GM18909 (cell line): ENCODE measurements around the gene P2RY2.
"Not testable (repeated sequence)": the region's sequence is repeated elsewhere in the genome, so short reads cannot be mapped to it uniquely, and the experiment has no call there.

Source experiments
- ATAC-seq: cut with Tn5 transposase; IDR thresholded peaks from one replicate; pipeline ENCODE4 v1.9.1; 2021; ENCODE audit warnings: mild to moderate bottlenecking; ENCODE audit not compliant: unreplicated experiment, poor library complexity

P2RY2 gene

GRCh38 chr11:73225001-73225686, 7.1 kb downstream of the P2RY2 start:
- no peak for ATAC-seq

- ATAC-seq: no peak
Observed at GRCh38 chr11:73225851-73226250, 7.8 kb downstream of the P2RY2 start.

GRCh38 chr11:73226297-73227006, 8.4 kb downstream of the P2RY2 start:
- no peak for ATAC-seq

DNA sequence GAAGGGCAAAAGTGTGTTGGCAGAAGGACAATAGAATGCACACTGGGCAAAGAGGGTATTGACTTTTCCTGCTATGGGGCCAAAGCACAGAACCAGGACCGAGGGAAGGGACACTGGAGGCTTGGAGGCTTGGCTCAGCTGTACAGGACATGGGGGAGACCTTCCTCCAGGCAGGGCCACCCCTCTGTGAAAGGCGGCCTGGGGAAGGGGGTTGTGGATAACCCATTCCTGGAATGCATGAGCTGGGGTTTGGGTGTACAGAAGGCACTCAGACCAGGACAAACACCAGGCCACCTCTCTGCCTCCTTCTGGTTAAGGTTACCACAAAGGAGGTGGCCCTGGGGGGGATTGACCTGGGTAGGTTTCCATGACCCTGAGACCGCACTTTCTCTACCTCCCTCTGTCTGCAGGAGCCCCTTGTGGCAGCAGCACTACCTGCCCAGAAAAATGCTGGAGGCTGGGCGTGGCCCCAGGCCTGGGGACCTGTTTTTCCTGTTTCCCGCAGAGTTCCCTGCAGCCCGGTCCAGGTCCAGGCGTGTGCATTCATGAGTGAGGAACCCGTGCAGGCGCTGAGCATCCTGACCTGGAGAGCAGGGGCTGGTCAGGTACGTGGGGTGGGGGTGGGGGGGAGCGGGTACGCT, 9.6 kb downstream of the P2RY2 start:
- no peak for ATAC-seq

GRCh38 chr11:73228268-73229134, 10.4 kb downstream of the P2RY2 start:
- ATAC-seq: no peak

DNA sequence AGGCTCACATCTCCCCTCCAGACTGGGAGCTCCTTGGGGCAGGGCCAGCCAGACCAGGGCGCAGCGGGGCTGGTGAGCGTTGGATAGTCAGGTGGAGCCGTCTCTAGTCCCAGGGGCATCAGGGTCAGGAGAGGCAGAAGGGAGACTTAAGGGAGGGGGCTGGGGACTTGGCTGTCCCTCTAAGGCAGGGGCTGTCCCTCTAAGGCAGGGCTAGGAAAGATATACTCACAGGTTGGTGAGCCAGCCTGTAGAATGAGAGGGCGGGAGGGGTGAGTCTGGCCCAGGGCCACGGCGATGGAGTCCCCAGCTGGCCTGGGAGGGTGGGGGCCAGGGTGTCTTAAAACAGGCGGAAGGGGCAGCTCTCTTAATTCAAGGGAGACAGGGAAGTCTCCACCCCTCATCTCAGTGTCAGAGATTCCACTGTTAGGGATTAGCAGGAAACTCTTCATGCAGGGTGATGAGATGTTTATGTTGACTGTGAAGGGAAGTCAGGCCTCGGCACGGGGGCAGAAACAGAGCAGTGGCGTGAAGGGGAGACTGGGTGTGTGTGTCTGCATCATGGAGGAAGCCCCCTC, 11.3 kb downstream of the P2RY2 start:
- ATAC-seq: no peak

DNA sequence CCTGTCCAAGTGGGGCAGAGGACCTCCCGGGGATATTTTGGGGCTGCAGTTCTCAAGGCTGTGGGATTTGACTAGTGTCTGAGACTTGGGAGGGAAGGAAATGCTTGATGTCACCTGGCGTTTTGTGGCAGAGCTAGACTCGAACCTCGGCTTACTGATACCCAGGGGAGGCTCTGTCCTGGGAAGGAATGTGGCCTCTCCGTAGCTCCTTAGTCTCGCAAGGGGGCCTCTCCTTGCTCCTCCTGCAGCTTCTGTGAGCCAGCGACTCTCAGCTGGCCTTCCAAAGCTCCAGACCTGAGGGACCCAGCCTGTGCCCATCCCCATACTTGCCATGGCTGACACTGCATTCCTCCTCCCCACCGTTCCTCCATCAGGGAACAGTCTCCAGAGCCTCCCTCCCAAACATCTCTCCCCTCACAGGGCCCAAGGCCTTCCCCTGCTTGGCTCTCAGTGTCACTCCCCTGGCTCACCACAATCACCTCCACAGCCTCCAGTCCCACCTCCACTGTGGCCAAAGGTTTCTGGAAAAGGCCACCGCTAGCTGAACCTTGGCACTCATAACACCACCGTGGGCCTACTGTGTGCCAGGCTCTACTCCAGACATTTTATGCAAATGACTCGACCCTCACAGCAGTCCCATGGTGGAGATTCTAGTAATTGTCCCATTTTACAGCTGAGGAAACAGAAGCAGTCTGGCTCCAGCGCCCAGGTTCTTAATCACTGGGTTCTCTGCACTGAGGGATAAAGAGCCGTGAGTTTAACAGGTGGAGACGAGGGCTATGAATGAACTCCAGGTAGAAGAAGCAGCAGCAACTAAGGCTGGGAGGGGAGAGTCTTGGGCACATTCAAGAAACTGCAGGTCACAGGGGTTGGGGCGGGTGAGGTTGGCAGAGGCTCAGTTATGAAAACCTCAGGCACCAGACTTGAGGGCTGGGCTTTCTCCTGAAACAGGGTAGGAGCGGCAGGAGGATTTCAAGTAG, 12.1 kb downstream of the P2RY2 start:
- no peak for ATAC-seq

GRCh38 chr11:73230931-73231330, 12.8 kb downstream of the P2RY2 start:
- ATAC-seq: no peak

DNA sequence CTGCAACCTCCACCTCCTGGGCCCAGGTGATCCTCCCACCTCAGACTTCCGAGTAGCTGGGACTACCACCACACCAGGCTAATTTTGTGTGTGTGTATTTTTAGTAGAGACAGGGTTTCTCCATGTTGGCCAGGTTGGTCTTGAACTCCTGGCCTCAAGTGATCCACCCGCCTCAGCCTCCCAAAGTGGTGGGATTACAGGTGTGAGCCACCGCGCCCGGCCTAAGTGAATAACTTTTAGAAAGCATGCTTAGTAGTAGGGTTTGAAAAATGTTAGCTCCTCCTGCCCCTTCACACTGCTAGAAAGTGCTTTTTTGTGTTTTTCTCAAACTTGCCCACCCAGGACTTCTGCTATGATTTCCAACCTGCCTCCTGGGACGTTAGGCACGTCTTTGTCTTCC, 14.4 kb downstream of the P2RY2 start:
- ATAC-seq: not testable (repeated sequence)

DNA sequence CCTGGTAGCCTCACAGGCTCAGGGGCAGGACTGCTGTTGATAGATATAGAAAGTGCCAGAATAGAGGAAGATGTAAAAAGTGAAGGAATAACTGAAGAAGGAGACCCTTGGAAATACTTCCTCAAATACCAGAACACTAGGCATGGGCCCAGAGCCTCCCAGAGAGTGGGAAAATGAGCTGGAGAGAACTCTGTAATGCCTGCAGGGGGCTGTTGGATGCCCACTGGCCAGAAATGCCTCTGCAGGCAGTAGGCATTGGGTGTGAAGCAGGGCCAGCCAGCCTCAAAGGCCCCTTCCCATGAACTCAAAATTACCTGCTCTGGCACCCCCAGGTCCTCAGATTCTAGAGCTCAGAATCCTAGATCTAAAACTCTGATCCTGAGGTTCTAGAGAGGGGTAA, 15.1 kb downstream of the P2RY2 start:
- no peak for ATAC-seq

DNA sequence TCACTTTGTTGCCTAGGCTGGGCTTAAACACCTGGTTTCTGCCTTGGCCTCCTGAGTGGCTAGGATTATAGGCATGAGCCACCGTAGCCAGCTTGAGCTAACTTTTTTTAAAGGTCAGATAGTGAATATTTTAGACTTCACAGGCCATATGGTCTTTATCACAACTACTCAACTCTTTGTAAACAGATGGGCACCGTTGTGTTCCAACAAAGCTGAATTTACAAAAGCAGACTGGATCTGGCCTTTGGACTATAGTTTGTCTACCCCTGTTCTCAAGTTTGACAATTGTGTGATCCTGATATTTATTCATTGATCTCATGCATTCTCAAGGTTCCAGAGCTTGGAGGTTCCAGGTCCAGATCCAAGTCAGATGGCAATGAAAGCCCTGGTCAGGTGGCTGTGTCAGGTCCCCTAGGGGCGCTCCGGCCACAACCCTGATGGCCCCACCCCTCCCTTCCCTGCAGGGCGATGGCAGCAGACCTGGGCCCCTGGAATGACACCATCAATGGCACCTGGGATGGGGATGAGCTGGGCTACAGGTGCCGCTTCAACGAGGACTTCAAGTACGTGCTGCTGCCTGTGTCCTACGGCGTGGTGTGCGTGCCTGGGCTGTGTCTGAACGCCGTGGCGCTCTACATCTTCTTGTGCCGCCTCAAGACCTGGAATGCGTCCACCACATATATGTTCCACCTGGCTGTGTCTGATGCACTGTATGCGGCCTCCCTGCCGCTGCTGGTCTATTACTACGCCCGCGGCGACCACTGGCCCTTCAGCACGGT, 15.8 kb downstream of the P2RY2 start:
- ATAC-seq: no peak

DNA sequence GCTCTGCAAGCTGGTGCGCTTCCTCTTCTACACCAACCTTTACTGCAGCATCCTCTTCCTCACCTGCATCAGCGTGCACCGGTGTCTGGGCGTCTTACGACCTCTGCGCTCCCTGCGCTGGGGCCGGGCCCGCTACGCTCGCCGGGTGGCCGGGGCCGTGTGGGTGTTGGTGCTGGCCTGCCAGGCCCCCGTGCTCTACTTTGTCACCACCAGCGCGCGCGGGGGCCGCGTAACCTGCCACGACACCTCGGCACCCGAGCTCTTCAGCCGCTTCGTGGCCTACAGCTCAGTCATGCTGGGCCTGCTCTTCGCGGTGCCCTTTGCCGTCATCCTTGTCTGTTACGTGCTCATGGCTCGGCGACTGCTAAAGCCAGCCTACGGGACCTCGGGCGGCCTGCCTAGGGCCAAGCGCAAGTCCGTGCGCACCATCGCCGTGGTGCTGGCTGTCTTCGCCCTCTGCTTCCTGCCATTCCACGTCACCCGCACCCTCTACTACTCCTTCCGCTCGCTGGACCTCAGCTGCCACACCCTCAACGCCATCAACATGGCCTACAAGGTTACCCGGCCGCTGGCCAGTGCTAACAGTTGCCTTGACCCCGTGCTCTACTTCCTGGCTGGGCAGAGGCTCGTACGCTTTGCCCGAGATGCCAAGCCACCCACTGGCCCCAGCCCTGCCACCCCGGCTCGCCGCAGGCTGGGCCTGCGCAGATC, 16.5 kb downstream of the P2RY2 start:
- ATAC-seq: no peak

DNA sequence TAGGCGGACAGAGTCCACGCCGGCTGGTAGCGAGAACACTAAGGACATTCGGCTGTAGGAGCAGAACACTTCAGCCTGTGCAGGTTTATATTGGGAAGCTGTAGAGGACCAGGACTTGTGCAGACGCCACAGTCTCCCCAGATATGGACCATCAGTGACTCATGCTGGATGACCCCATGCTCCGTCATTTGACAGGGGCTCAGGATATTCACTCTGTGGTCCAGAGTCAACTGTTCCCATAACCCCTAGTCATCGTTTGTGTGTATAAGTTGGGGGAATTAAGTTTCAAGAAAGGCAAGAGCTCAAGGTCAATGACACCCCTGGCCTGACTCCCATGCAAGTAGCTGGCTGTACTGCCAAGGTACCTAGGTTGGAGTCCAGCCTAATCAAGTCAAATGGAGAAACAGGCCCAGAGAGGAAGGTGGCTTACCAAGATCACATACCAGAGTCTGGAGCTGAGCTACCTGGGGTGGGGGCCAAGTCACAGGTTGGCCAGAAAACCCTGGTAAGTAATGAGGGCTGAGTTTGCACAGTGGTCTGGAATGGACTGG, 17.2 kb downstream of the P2RY2 start:
- no peak for ATAC-seq

- no peak for ATAC-seq
Observed at GRCh38 chr11:73236205-73236765, 18.2 kb downstream of the P2RY2 start.

DNA sequence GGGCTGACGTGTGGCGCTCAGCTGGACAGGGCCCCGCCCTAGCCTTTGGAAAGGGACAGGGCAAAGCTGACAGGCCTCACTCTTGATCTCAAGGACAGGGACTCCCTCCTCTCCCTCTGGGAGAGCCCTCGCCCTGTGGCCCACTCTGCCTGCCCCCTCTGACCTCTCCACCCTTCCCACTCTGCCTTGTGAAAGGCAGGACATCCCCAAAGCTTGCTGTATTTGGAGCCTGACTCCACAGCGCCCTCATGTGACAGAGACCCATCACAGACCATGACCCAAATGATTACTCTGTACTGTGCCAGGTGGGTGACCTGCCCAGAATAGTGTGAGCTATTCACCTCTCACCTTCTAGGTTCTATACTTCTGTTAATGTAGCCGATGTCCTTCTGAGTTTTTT, 18.8 kb downstream of the P2RY2 start:
- ATAC-seq: no peak

- ATAC-seq: no peak
Observed at GRCh38 chr11:73237471-73238290, 19.6 kb downstream of the P2RY2 start.
